SH-SY5Y (cell line): ENCODE measurements around the gene DMGDH.

Experiments used
- GATA2 ChIP-seq: IDR thresholded peaks from 2 replicates; pipeline ENCODE4 v1.6.1; 2011; ENCODE audit warnings: mild to moderate bottlenecking, low read depth, low read length
- GATA3 ChIP-seq: IDR thresholded peaks from 2 replicates; pipeline ENCODE4 v1.6.1; 2011; ENCODE audit warnings: low read depth, mild to moderate bottlenecking, low read length, moderate library complexity

DNA sequence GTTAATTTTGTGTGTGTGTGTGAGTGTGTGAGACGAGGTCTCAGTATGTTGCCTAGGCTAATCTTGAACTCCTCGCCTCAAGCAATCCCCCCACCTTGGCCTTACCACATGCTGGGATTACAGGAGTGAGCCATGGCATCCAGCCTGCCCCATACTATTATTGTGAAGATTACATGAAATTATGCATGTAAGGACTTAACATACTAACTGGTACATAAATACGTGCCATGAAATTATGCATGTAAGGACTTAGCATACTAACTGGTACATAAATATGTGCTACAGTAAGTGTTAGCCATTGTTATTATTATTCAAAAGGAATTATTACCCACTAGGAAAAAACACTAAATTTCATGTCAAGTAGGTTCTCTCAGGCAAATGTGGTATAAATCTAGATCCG lies 16.2 kb downstream of the DMGDH start:
- TF ChIP-seq GATA2 = no peak
- no peak for TF ChIP-seq GATA3
